HEK293T (cell line): ENCODE results near the gene NCBP1.

Experiments
- ARNT ChIP-seq: fragments of 450-650 bp; IDR thresholded peaks from 2 replicates; pipeline ENCODE4 v1.6.1; 2017; ENCODE audit warnings: mild to moderate bottlenecking
- BHLHE40 ChIP-seq: fragments of 450-650 bp; IDR thresholded peaks from 2 replicates; pipeline ENCODE4 v1.6.1; 2016; ENCODE audit warnings: mild to moderate bottlenecking, moderate library complexity, borderline replicate concordance
- CTBP1 ChIP-seq: fragments of 450-650 bp; IDR thresholded peaks from 2 replicates; pipeline ENCODE4 v1.6.1; 2016; ENCODE audit warnings: borderline replicate concordance
- ELF4 ChIP-seq: fragments of 450-650 bp; IDR thresholded peaks from 2 replicates; pipeline ENCODE4 v1.6.1; 2017; ENCODE audit warnings: antibody characterized with exemption
- FOXA1 ChIP-seq: fragments of 450-650 bp; IDR thresholded peaks from 2 replicates; pipeline ENCODE4 v1.6.1; 2016; ENCODE audit warnings: mild to moderate bottlenecking
- FOXK2 ChIP-seq: fragments of 450-650 bp; IDR thresholded peaks from 2 replicates; pipeline ENCODE4 v1.6.1; 2016; ENCODE audit warnings: mild to moderate bottlenecking
- FOXM1 ChIP-seq: fragments of 450-650 bp; IDR thresholded peaks from 2 replicates; pipeline ENCODE4 v1.6.1; 2017; ENCODE audit warnings: mild to moderate bottlenecking, borderline replicate concordance
- HDGF ChIP-seq: fragments of 450-650 bp; IDR thresholded peaks from 2 replicates; pipeline ENCODE4 v1.6.1; 2017; ENCODE audit warnings: antibody characterized with exemption, borderline replicate concordance
- NFRKB ChIP-seq: fragments of 450-650 bp; IDR thresholded peaks from 2 replicates; pipeline ENCODE4 v1.6.1; 2016; ENCODE audit warnings: mild to moderate bottlenecking, moderate library complexity
- SP1 ChIP-seq: fragments of 450-650 bp; IDR thresholded peaks from 2 replicates; pipeline ENCODE4 v1.6.1; 2017
- SUZ12 ChIP-seq: fragments of 450-650 bp; IDR thresholded peaks from 2 replicates; pipeline ENCODE4 v1.6.1; 2016; ENCODE audit warnings: mild to moderate bottlenecking
- TARDBP ChIP-seq: fragments of 450-650 bp; IDR thresholded peaks from 2 replicates; pipeline ENCODE4 v1.6.1; 2016
- ZNF384 ChIP-seq: fragments of 450-650 bp; IDR thresholded peaks from 2 replicates; pipeline ENCODE4 v1.6.1; 2016
- TF ChIP-seq, protein P1 (sequence below): fragments of 450-650 bp; IDR thresholded peaks from 2 replicates; pipeline ENCODE4 v1.6.1; 2016

DNA sequence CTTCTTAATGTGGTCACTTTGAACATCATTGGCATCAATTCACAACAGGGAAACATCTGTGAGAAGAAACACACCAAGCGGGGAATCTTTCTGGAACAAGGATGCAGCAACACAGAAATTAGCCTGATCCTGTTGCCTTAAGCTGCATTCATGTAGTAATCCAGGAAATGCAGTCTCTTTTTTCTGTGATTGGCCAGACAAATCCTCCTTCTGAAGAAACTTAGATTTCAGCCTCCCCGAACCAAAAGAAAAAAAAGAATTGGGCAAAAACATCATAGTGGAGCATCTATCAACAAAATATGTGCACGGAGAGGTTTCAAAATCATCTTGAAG lies 70.7 kb downstream of the NCBP1 start:
- no peak for TF ChIP-seq BHLHE40
- no peak for TF ChIP-seq ARNT
- TF ChIP-seq FOXA1: no peak
- no peak for TF ChIP-seq FOXM1
- TF ChIP-seq, protein P1, sequence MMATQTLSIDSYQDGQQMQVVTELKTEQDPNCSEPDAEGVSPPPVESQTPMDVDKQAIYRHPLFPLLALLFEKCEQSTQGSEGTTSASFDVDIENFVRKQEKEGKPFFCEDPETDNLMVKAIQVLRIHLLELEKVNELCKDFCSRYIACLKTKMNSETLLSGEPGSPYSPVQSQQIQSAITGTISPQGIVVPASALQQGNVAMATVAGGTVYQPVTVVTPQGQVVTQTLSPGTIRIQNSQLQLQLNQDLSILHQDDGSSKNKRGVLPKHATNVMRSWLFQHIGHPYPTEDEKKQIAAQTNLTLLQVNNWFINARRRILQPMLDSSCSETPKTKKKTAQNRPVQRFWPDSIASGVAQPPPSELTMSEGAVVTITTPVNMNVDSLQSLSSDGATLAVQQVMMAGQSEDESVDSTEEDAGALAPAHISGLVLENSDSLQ: no peak
- no peak for TF ChIP-seq ELF4
- TF ChIP-seq SP1: no peak
- no peak for TF ChIP-seq CTBP1
- TF ChIP-seq TARDBP: no peak
- TF ChIP-seq NFRKB: no peak
- TF ChIP-seq HDGF: no peak
- no peak for TF ChIP-seq FOXK2
- TF ChIP-seq ZNF384: no peak
- no peak for TF ChIP-seq SUZ12
